Epithelial cell of prostate (primary cell): ENCODE data around the gene RNF10.
"Not testable (repeated sequence)": the region's sequence is repeated elsewhere in the genome, so short reads cannot be mapped to it uniquely, and the experiment has no call there.

Source experiments
- DNase-seq: peaks from one replicate; pipeline ENCODE4 v3.0.0-alpha.2; 2011; ENCODE audit warnings: low read depth, low spot score
- H3K27ac ChIP-seq: fragments of 450-650 bp; 2 replicates; pipeline ENCODE4 v1.5.1; 2017; ENCODE audit warnings: mild to moderate bottlenecking

RNF10 gene

DNA sequence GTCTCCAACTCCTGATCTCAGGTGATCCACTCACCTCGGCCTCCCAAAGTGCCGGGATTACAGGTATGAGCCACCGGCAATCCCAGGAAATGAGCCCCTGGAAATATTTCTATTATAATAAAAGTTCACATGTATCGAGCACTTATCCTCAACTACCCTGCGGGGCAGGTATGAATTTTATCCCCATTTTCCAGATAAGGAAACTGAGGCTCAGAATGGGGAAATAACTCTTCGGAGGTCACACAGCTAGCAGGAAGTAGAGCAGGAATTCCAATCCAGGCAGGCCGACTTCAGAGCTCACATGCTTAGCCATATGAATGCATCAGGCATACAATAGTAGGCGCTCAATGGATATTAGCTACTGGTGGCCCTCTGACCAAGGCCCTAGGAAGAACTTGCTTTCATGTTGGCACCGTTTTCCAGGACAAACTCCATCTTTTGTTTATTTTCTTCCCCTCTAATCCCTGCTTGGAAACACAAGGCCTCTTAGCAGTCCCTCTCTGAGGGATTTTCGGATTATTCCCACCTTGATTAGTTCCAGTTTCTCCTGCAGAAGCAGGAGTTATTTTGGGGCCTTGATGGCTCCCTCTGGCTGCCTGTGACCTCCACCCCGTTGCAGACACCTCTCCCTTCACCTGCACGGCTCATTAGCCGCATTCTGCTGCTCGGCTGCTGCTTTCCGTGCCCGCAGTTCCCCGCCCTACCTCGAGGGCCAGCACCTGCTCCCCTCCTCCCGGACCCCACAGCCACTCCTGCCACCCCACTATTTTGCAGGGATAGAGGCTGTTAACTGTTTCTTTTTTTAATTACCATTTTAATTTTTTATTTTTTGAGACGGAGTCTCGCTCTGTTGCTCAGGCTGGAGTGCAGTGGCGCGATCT, 65.8 kb downstream of the RNF10 start:
- DNase-seq, result no peak
- no peak overlapping the region for H3K27ac ChIP-seq

- H3K27ac ChIP-seq, DNase-seq: not testable (repeated sequence)
These were observed 68.3 kb downstream of the RNF10 start for GRCh38 chr12:120602416-120602815.

DNA sequence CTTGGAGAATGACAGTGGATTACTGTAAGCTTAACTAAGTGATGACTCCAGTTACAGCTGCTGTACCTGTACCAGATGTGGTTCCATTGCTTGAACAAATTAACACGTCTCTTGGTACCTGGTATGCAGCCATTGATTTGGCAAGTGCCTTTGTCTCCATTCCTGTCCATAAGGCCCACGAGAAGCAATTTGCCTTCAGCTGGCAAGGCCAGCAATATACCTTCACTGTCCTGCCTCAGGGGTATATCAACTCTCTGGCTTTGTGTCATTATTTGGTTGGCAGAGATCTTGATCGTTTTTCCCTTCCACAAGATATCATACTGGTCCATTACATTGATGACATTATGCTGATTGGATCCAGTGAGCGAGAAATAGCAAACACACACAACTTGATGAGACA, 76.4 kb downstream of the RNF10 start:
- H3K27ac ChIP-seq, result no peak overlapping the region
- no peak for DNase-seq

GRCh38 chr12:120611534-120611933, 77.4 kb downstream of the RNF10 start:
- not testable (repeated sequence) for H3K27ac ChIP-seq, DNase-seq

DNA sequence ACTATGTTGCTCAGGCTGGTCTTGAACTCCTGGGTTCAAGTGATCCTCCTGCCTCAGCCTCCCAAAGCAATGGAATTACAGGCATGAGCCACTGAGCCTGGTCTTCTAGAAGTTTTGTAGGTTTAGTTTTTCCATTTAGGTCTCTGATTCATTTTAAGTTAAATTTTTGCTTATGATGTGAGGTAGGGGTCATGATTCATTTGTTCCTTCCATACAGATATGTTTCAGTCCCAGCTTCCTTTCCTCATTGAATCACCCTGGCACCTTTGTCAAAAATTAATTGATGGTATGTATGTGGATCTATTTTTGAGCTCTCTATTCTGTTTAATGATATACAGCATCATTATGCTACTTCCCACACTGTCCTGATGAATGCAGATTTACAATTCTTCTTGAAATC, 80.7 kb downstream of the RNF10 start:
- DNase-seq, result no peak

DNA sequence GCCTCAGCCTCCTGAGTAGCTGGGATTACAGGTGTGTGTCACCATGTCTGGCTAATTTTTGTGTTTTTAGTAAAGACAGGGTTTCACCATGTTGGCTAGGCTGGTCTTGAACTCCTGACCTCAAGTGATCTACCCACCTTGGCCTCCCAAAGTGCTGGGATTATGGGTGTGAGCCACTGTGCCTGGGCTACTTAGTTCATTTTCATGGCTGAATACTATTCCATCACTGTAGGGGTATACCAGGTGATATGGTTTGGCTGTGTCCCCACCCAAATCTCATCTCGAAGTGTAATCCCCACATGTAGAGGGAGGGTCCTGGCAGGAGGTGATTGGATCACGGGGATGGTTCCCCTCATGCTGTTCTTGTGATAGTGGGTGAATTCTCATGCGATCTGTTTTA, 83.0 kb downstream of the RNF10 start:
- H3K27ac ChIP-seq, DNase-seq: not testable (repeated sequence)

More for the DNA sequence above, 80.7 kb downstream of the RNF10 start:
- H3K27ac ChIP-seq, result no peak overlapping the region

DNA sequence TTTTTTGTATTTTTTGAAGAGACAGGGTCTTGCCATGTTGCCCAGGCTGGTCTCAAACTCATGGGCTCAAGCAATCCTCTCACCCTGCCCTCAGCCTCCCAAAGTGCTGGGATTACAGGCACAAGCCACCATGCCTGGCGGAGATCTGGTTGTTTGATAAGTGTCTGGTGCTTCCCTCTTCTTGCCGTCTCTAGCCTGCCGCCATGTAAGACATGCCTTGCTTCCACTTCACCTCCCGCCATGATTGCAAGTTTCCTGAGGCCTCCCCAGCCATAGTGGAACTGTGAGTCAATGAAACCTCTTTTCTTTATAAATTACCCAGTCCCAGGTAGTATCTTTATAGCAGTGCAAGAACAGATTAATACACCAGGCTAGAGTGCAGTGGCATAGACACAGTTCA, 83.6 kb downstream of the RNF10 start:
- H3K27ac ChIP-seq, DNase-seq: not testable (repeated sequence)

DNA sequence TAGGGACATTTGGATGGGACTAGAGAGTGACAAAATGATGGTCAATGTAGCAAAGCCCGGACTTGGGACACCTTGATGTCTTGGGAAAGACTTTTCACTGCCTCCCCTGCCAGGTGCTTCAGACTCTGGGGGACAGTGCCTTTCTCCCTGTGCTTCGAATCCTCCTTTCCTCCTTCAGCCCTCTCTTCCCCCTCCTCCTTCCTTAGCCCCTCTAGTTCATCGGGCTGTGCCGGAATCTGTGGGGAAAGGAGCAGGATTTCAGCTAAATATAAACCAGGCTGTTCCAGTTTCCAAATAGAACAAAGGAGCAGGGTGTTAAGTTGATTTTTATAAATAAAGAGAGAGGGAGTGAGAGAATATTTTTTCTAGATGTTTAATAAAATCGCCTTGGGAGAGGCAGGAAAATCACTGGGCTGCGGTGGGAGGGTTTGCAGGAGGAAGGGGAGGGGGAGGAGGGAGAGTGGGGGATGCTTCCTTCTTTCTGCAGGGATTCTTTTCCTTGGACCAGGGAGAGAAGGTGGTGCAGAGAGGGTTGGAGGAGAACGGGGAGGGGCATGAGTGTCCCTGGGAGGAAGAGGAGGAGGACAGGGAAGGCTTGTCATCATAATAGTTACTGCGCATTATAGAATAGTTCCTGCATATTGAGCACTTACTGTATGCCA, 84.9 kb downstream of the RNF10 start:
- no peak overlapping the region for H3K27ac ChIP-seq
- no peak for DNase-seq

- H3K27ac ChIP-seq, result peak overlapping the region; percentile 54
- peak; percentile 83 for DNase-seq
These were observed 86.5 kb downstream of the RNF10 start for GRCh38 chr12:120620624-120621023.

- DNase-seq, result no peak
- no peak overlapping the region for H3K27ac ChIP-seq
These were observed 91.6 kb downstream of the RNF10 start for GRCh38 chr12:120625557-120626419.
